Subcutaneous adipose tissue (tissue), 4 donors: ENCODE data around the gene CDK2AP2. TPM values are rescaled to one million over a fixed set of nuclear protein-coding genes. Genes with fewer than 3 reads are reported as not detected.

Experiments
- total RNA-seq, 4 donors: library from RNA; depleted of rRNA; stranded (reverse); fragments of >200 nt; gene quantifications; one replicate each; pipeline ENCODE4 v1.1.0, GENCODE V29; 2016
- TF ChIP-seq, protein P1 (sequence below): fragments of 450-650 bp; IDR thresholded peaks from one replicate; pipeline ENCODE4 v1.5.1; 2016; ENCODE audit warnings: low read depth, mild to moderate bottlenecking, control low read depth, antibody characterized with exemption, moderate library complexity

The CDK2AP2 gene
- total RNA-seq, 4 donors from 2014 or later, result 21.2 to 33.2 (median 23.5) TPM

DNA sequence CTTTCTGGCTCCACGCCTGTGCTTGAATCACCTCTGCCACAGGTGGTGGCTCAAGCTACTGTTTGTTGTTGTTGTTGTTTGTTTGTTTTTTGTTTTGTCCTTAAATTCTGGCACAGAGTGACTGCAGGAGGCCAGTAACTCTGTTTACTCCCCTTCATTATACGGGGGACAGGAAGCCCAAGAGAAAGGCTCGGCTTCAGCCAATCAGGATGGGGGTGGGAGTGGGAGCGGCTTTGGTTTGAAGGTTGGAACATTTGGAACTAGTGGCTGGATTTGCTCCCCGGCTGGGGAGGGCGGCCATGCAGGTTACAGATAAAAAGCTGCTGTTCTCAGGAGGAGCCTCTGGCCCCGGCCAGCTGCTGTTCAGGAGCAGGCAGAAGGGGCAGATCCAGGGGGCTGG is 35.0 kb upstream of the CDK2AP2 start:
- TF ChIP-seq, protein P1, sequence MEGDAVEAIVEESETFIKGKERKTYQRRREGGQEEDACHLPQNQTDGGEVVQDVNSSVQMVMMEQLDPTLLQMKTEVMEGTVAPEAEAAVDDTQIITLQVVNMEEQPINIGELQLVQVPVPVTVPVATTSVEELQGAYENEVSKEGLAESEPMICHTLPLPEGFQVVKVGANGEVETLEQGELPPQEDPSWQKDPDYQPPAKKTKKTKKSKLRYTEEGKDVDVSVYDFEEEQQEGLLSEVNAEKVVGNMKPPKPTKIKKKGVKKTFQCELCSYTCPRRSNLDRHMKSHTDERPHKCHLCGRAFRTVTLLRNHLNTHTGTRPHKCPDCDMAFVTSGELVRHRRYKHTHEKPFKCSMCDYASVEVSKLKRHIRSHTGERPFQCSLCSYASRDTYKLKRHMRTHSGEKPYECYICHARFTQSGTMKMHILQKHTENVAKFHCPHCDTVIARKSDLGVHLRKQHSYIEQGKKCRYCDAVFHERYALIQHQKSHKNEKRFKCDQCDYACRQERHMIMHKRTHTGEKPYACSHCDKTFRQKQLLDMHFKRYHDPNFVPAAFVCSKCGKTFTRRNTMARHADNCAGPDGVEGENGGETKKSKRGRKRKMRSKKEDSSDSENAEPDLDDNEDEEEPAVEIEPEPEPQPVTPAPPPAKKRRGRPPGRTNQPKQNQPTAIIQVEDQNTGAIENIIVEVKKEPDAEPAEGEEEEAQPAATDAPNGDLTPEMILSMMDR, result no peak

DNA sequence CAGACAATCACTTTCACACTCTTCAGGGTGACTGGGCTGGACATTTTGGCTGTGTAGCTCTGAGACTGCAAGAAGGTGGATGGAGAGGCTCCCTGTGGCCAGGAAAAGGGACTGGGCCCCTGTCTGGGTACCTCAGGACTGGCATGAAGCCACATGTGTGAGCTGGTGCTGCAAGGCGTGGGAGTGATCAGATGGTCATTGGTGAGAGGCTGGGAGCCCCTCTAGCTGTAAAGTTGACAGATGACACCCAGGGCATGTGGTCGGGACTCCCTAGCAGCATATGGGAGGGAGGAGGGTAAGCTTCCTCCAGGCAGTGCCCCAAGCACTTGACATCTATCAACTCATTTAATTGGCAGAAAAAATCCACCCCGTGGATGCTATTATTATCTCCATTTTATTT is 34.2 kb upstream of the CDK2AP2 start:
- TF ChIP-seq, protein P1, result no peak

DNA sequence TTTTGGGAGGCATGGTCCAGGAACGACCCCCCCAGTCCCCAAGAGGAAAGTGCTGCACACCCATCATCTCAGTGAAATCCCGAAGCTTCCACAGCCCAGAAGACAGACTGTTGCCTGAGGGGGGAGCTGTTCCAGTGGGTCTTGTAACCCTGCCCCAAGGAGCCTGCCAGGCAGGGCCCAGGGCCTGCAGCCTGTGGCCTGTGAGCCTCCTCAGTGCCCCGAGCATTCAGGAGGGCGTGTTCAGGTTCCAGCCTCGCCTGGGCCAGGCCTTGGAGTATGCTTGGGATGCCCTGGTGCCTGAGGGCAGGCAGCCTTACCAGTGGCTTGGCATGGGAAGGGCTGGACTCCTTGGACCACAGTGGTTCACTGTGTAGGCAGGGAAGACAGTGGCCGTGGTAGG is 33.2 kb upstream of the CDK2AP2 start:
- TF ChIP-seq, protein P1, result no peak

DNA sequence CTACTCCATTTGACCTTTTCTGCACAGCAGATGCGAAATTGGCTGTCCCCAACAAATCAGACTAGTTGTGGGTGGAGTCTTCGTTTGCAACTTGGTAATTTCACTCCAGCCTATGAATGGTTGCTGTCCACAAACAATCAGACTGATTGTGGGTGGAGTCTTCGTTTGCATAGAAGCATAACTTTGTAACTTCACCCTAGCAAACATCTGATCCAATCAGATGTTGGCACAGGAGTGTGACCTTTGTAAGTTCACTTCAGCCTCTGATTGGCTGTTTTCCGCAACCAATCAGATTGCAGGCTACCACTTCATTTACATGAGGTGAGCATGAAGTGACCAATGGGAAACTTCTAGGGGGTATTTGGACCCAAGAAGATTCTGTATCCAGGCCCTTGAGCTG is 31.6 kb upstream of the CDK2AP2 start:
- TF ChIP-seq, protein P1, result no peak

DNA sequence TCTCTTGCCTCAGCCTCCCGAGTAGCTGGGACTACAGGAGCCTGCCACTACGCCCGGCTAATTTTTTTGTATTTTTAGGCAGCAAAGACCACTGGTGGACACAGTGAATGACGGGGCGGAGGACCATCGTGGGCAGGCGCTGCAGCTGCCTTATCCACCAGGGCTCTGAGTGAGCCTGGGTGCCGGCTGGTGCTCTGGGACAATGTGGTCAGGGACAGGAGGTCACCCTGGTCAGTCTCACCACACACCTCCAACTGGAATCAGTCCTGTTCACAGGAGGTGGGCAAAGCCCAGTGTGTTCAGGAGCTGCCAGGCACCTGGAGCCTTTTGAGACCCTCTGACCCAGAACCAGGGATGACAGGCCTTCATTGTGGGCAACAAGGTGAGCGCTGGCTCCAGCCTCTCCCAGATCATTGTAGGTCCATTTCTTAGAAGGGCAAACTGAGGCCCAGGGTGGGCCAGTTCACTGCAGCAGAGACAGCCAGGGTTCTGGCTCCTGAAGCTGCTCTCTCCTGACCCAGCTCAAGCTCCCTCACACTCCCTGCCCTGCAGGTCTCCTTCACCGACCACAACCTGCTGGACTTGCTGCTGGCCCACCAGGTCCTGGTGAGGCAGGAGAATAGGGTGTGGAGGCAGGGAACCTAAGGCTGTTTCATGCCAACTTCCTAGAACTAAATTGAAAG is 31.0 kb upstream of the CDK2AP2 start:
- TF ChIP-seq, protein P1, result no peak

DNA sequence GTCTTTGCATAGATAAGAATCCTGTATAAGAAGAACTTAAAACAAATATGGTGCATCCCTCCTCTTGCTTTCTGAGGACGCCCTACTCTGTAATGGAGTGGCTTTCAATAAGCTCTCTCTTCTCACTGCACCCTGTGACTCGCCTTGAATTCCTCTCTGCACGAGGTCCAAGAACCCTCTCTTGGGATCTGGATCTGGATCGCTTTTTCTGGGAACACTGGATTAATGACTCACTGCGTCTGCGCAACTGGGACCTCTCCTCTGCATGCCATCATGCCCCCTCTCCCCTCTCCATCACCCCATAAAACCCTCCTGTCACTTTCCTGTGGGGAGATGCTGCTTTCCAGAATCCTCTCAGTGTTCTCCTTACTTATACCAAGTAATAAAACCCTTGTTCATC is 30.3 kb upstream of the CDK2AP2 start:
- TF ChIP-seq, protein P1, result no peak

DNA sequence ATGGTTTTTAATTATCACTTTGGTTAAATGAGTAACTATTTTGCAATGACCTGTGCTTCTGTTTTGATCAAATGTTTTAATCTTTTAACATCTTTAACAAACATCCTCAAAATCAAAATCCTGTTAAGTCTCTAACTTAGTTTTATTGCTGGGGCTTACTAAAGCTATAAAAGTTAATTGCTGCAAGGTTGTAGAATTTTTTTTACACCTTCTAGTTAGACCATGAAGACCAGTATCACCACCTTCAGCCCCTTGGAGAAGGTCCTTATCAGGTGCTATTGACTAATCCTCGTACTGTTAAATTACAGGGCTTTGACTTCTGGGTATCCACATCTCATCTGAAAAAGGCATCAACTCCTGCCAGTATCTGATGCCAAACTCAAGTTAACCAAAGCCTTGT is 27.6 kb upstream of the CDK2AP2 start:
- TF ChIP-seq, protein P1, result no peak
